NCI-H1694 treated with DMSO at 0.1 percent for 48 hours (cell line): ENCODE measurements around the gene SEC23B.
"Not testable (repeated sequence)": the region's sequence is repeated elsewhere in the genome, so short reads cannot be mapped to it uniquely, and the experiment has no call there.

Experiments used
- DNase-seq: peaks from one replicate; lab custom pipeline; 2025; lab: John Stamatoyannopoulos, UW

Gene SEC23B

DNA sequence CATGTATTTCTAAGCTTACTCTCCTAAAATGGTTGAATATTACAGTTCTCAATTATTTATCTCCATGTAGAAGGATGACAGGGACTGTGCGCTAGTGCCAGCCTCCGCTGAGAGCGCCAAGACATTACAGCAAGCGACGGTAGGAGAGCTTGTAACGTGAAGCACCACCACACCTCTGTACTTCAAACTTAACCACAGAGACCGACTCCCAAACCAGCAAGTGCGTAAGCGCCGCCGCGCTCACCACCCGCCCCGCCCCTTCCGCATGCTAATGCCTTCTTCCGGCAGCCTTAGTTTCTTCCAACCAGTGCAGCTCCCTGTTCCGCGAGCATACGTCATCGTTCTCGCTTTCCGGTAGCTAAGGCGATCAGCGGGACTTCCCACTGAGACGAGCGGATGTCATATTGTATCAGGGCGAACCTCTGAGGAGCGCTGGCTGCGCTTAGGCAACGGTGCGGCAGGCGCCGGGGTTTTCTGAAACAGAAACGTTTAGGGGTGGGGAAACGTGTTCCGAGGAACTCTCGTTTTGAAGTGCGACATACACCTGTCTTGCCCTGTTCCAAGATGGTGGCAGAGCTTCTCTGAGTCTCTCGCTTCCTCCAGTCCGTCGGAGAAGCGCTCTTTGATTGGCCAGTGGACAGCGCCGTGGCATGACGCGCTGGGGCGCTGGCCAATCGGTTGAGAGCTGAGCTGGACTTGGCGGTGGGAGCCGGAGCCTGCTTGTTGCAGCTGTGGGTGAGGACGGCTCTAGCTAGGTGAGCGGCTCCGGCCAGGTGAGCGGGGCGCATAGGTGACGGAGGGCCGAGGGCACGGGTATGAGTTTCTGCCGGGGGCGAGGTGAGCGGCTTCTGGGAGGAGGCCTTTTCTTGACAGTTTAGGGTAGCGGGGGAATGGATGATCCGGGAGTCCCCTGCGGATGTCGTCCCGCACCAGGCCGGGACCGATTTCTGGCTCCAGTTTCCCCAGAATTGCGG, at the start of gene SEC23B:
Gene SEC23B, plus strand, starts transcription at position 723 of the 974 bp plus-strand sequence. CDS start 2,896 bp downstream, outside the sequence.
- DNase-seq = peak; percentile 94

DNA sequence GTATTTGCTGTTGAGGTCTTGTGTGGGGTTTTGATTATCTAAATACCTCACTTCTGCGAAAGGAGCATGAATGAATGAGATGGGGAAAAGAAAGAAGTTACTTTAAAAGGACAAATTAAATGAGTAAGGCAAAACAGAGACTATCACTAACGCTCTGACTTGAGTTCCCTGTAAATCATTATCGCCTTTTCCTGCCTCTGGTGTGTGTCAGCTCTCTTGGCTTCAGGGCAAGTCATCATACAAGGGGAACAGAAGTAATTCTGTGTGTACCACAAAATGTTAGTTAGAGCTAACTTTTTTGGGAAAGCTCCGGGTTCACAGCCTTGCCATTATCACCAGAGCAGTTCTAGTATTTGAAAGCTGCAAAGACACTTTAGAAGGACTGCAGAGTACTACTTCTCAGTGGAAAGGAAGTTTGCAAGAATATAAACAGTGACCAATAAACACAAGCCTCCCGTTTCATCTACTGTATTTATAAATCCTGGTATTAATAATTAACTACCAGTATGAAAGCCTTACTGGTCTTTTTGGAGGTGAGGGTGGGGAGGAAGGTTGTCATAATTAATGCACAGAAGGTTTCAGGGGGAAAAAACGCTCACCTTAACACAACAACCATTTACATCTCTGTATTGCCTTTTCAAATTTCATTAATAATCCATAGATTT, 42.1 kb upstream of the SEC23B start:
- DNase-seq = no peak

DNA sequence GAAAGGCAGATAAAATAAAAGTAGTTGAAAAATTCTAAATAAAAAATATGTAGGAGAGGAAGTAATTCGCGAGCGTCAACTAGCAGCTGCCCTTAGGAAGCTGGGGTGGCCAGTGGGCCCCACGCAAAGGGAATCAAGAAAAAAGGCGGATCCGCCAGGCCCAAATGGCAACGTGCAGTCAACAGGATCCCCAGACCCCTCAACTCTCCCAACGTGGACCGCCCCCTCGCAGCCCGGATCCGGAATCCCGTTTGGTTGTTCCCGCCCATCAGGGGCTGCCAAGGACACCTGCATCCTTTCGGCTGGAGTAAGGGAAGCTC, 41.2 kb upstream of the SEC23B start:
- no peak for DNase-seq

DNA sequence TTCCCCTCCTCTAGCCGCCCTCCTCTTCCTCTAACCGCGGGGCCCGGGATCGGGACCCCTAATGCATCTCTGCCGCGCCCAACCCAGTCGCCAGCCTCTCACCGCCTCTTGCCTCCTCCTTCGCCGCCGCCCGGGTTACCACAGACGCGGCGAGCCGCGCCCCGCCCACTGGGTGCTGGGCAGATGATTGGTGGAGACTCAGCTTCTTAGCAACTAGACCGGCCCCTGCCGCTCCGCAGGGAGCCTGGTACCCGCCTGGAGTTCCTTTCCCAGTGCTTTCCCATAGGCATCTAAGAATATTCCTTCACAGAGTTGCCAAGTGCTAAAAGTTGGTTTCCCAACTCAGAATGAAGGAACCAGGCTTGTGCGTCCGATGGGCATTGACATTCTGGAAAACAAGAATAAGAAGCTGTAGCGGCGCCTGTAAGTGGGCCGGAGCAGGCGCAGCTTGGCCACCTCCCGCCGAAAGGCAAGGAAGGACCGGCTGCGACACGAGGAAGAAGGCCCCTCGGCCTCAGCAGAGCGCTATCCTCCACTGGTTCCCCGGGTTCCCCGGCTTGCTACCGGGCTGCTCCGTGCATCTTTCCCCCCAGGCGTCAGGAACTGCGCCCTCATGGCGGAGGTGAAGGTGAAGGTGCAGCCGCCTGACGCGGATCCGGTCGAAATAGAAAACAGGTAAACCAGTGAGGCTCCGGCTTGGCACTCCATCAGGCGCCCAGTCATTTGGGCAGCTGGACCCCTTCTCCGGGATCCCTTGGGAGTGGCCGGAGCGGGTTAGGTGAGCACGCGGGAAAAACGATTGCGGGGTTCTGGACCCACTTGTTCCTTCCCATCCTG, 40.6 kb upstream of the SEC23B start, which contains the start of the genes DZANK1 and POLR3F:
Gene DZANK1, minus strand, starts transcription at position 137 of the 837 bp plus-strand sequence. CDS start 1,672 bp downstream, outside the sequence.
Gene POLR3F, plus strand, starts transcription at position 497 of the 837 bp plus-strand sequence. Its CDS starts 117 bp downstream, at position 614.
- peak; percentile 88 for DNase-seq

DNA sequence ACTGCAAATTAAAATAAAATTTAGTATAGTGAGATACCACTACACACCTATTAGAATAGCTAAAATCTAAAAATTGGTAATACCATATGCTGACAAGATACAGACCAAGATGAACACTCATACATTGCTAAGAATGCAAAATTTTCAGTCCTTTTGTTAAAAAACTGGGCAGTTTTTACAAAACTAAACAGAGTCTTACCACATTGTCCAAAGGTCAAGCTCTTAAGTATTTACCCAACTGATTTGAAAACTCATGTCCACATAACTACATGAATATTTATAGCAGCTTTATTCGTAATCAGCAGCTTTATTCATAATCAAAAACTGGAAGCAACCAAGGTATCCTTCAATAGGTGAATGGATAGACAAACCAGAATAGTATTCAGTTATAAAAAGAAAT, 30.5 kb upstream of the SEC23B start:
- DNase-seq = no peak

DNA sequence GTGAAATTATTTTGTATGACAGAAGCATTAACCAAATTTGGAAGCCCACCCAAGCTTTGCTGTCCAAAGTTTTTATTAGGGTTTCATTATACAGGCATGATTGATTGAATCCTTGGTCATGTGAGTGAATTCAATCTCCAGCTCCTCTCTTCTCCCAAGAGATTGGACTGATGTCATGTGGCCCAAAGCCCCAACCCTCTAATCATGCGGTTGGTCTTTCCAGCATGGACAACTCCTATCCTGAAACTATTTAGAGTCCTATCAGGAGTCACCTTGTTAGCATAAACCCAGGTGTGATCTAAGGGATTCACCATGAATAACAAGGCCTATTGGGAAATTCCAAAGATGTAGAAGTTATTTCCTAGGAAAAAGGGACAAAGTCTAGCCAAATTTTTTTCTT, 29.9 kb upstream of the SEC23B start:
- DNase-seq = no peak

DNA sequence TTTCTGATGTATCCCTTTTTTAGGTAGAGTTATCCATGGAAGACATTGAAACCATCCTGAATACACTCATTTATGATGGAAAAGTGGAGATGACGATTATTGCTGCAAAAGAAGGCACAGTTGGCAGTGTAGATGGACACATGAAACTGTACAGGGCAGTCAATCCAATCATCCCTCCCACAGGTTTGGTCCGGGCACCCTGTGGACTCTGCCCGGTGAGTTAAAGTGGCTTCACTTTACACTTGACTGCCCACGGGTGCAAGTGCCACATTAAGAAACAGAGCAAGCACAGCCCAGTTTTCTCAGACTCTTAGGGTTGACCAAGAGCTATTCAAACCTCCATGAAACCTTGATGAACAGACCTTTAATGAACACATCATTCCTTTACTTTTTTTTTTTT, 26.1 kb upstream of the SEC23B start:
- no peak for DNase-seq

DNA sequence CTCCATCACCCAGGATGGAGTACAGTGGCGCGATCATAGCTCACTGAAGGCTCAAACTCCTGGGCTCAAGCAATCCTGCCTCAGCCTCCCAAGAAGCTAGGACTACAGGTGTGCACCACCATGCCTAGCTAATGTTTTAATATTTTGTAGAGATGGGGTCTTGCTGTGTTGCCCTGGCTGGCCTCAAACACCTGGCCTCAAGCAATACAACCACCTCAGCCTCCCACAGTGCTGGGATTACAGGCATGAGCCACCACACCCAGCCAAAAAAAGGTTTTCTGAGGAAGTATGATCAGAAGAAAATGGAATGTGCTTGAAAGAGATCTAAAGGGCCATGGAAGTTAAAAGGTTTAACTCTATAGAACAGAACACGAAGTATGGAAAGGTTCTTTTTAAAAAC, 19.4 kb upstream of the SEC23B start:
- no peak for DNase-seq

DNA sequence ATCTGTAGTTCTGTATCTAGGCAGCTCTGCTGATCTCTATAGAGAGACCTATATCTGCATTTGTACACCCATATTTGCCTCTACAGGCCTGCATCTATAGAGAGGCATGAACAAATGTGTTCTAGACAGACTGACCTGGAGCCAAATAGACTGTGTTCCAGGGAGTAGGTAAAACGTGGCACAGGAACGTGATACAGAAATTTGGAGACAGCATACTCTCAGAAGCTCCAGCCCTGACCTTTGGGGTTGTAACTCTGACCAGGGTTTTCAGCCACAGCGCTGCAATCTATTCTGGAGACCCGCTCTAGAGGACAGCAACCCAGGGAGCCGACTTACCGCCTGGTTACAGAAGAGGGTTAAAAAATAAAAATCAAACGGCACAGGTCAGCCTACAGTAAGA, 11.7 kb upstream of the SEC23B start:
- peak; percentile 3 for DNase-seq

DNA sequence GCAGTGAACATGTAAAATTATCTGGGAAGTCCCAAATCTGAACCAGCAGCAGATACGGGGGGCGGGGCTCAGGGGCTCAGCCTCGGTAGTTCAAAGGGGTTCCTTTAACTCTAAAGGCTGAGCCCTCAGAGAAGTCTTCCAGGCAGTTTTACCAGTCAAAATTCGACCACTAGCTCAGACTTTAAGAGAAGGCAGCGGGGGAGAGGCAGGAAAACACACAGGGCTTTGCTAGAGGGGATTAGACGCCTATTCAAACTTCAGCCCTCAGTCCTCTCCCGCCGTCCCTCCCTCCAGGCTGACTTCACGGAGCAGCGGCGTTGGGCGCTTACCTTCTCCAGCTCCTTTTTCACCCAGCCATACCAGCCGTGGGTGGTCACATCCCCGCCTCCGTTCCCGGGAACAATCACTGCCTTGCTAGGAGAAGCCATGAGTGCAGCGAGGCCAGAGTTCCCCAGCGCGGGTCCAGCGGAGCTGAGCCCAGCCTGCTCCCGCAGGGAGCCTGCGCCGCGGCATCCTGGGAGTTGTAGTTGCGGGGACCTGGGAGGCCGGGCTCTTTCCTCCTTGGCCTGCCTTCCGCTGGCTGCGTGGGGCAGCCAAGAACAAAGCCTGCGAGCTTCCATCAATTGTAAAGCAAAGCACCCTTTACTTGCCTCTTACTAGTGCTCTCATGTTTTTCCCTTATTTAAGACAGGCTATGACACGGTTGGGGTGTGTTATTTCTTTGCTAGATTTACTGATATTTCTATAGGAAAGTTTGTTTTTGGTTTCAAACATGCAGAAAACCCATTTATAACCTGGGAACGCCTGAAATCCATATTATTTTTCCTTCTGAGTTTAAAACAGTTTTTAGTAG, 10.8 kb upstream of the SEC23B start, which contains the start of gene RBBP9:
Gene RBBP9, minus strand, starts transcription at position 486 of the 853 bp plus-strand sequence. Its CDS starts 58 bp downstream, at position 428.
- DNase-seq = peak; percentile 74

DNA sequence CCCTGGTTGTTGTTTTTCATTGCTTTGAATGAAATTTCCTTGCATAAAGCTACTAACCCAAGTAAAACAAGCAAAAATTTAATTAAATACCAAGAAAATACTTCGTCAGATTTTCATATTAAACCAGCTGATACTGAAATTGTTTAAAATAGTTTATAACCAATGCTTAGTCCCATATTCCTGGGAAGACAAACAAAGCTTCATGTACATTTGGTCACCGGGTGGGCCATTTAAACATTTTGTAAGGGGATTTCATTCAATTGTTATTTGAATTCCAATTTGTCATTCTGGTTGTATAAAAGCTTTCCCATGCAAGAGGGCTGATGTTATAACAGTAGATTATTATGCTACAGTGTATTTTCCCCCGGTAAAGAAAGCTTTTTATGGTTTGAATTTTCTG, 10.1 kb upstream of the SEC23B start:
- DNase-seq = no peak

DNA sequence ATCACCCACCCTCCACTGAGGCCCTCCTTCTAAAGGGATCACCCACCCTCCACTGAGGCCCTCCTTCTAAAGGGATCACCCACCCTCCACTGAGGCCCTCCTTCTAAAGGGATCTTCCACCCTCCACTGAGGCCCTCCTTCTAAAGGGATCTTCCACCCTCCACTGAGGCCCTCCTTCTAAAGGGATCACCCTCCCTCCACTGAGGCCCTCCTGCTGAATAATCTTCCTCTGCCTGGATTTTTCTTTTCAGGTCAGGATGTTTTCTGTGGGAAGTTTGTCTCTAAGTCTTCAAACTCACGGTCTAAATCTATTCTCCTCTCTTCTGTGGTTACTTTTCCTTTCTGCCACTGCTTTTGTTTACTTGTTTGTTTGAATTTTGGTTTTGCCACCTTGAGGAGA, 6.1 kb upstream of the SEC23B start:
- not testable (repeated sequence) for DNase-seq

DNA sequence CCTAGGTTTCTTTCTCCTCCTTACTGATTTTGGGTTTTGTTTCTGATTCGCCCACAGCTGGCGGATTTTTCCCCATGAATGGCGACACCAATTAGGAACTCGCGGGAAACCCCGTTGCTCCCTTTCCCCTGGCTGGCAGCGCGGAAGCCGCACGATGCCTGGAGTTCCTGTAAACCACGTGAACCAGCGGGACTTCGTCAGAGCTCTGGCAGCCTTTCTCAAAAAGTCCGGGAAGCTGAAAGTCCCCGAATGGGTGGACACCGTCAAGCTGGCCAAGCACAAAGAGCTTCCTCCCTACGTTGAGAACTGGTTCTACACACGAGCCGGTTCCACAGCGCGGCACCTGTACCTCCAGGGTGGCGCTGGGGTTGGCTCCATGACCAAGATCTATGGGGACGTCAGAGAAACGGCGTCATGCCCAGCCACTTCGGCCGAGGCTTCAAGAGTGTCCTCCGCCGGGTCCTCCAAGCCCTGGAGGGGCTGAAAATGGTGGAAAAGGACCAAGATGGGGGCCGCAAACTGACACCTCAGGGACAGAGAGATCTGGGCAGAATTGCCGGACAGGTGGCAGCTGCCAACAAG, 3.2 kb upstream of the SEC23B start:
- DNase-seq = no peak

DNA sequence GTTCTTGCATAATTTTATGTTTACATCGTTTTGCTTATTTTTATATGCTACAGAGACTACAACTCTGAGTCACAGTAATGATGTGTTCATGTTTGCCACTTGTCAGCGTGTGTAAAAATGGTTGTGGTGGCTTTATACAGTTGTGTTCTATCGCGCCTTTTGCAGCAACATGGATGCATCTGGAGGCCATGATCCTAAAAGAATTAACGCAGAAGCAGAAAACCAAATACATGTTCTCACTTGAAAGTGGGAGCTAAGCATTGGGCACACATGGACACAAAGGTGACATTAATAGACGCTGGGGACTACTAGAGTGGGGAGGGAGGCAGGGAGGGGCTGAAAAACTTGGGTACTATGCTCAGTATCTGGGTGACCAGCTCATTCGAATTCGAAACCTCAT, 996 bp upstream of the SEC23B start:
- DNase-seq = no peak

DNA sequence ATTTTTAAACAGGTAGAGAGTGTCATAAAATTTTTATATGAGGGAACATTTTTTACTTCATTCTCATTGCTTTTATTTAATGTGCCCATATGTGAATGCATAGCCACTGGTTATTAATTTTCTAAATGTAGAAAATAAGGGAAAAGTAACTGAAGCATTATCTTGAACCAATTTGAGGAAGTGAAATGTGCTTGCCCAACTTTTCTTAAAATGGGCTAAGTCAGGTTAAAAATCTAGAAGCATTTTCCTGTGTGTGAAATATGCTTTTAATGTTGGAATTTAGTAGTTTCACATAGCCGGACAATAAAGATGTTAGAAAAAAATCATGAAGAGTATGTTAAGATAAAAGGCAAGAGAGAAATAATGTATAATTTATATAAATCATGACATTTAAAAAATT, 3.8 kb downstream of the SEC23B start:
- no peak for DNase-seq

DNA sequence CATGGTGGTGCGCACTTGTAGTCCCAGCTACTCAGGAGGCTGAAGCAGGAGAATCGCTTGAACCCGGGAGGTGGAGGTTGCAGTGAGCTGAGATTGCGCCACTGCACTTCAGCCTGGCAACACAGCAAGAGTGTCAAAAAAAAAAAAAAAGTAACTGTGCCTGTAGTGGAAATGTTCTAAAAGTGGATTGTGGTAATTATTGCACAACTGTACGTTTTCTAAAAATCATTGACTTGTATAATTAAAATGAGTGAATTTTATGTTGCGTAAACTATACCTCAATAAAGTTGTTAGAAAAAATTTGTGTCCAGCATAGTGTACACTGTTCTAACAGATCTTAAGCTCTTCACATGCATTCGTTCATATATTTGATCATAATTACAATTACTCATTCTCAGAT, 5.5 kb downstream of the SEC23B start:
- DNase-seq = no peak

DNA sequence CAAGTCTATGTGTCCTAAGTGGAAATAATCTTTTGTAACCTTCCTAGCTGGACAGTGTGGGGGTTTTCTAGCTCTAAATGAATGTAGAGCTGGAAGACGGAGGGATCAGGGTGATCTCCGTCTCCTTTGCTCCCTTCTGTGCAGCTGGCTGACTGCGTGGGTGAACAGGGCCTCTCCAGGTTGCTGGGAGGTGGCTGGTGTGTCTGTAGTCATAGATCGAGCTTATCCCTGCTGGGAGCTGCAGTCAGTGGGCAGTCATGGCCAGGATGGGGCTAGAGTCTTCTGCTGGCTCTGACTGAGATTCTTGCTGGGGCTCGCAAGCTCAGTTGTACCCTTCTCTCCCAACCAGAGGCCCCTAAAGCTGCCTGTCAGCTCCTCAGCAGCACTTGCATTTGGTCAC, 6.4 kb downstream of the SEC23B start:
- no peak for DNase-seq

DNA sequence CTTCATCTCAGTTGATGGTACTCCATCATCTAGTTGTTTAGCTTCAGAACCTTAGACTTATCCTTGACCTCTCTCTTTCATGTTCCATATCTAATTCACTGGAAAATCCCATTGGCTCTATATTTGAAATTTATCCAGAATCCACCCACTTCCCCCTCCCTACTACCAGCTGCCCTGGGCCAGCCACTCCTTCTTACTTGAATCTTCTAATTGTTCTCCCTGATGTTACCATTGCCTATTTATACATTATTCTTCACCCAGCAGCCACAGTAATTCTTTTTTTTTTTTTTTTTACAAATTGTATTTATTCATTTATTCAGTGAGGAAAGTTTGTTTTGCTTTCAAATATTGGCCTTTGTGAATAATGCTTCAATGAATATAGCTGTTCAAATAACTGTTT, 8.2 kb downstream of the SEC23B start:
- no peak for DNase-seq

DNA sequence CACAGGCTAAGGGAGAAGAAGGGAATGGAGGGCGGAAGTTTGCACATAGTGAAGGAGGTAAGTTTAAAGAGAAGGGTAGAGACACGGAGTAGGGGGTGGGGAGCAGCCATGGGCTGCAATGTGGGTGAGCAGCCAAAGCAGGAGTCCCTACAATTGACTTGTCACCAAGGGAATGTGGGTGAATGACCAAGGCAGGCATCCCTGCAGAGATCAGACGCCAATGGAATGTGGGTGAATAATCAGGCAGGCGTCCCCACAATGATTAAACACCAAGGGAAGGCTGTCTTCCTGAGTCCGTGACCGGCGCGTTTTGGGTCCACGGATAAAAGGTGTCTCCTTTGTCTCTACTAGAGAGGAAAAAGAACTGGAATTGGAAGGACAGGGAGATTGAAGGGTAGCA, 14.3 kb downstream of the SEC23B start:
- DNase-seq = not testable (repeated sequence)

DNA sequence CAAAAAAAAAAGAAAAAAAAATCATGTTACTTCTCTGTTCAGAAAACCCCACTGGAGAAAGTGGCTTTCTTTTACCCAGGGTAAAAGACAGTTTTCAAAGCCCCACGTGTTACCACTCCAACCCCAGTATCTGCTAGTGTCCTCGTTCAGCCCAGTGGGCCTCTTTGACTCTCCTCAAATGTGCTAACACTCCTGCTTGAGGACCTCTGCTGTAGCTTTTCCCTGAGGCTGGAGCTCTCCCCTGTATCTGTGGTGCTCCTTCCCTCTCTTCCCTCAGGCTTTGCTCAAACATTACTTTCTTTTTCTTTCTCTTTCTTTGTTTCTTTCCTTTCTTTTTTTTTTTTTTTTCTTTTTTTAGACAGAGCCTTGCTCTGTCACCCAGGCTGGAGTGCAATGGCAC, 15.3 kb downstream of the SEC23B start:
- DNase-seq = no peak

DNA sequence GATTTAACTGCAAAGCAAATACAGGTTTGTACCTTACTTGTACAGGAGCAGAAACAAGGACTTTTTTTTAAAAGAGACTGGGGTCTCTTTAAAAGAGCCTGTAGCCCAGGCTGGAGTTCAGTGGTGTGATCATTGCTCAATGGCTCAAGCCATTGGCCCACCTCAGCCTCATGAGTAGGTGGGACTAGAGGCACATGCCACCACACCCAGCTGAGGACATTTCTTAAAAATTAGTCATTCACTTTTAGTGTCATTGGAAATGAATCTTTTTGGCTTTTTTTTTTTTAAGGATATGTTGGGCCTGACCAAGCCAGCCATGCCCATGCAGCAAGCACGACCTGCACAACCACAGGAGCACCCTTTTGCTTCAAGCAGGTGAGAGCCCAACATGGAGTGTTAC, 16.9 kb downstream of the SEC23B start:
- DNase-seq = no peak
